Activated CD4-positive, CD25-positive, alpha-beta regulatory T cell treated with anti-CD3 and anti-CD28 coated beads, Interleukin-2, amount 50 U/mL, for 24 hours (primary cell): ENCODE results near the gene KRT72.
A peak's percentile ranks its signal among the peaks of the same experiment; 100 is the strongest.

ENCODE experiments used
- ATAC-seq, 2 donors: fragments of 150-1000 bp; cut with Tn5 transposase; one replicate each; pipeline ENCODE4 v1.10.0; 2021; ENCODE audit warnings: mild to moderate bottlenecking in 1 of 2, moderate library complexity in 1 of 2

KRT72 gene

GRCh38 chr12:52600941-52601481 is at the start of gene KRT72:
Gene KRT72, minus strand, starts transcription at chr12:52601463. Its CDS starts 11 bp downstream, at chr12:52601452.
- no peak for ATAC-seq

- ATAC-seq, result no peak
These were observed 49.3 kb upstream of the KRT72 start for GRCh38 chr12:52650520-52651081.

GRCh38 chr12:52649066-52649465 is 47.8 kb upstream of the KRT72 start:
- ATAC-seq, result no peak

- ATAC-seq, result no peak
These were observed 46.8 kb upstream of the KRT72 start for GRCh38 chr12:52648012-52648550.

GRCh38 chr12:52647601-52648000 is 46.3 kb upstream of the KRT72 start:
- no peak for ATAC-seq

- ATAC-seq, result no peak
These were observed 45.4 kb upstream of the KRT72 start for GRCh38 chr12:52646613-52647012.

- no peak for ATAC-seq
These were observed 44.7 kb upstream of the KRT72 start for GRCh38 chr12:52645982-52646381.

- peak; percentile 39 to 48 for ATAC-seq
These were observed 44.0 kb upstream of the KRT72 start for GRCh38 chr12:52645120-52645761.

- ATAC-seq, result no peak
These were observed 42.8 kb upstream of the KRT72 start for GRCh38 chr12:52644078-52644415.

- no peak for ATAC-seq
These were observed 42.2 kb upstream of the KRT72 start for GRCh38 chr12:52643233-52644077.

GRCh38 chr12:52641468-52641867 is 40.2 kb upstream of the KRT72 start:
- ATAC-seq, result no peak

- ATAC-seq, result no peak
These were observed 36.0 kb upstream of the KRT72 start for GRCh38 chr12:52637299-52637698.

GRCh38 chr12:52636592-52637258 is 35.5 kb upstream of the KRT72 start:
- ATAC-seq, result no peak

- no peak for ATAC-seq
These were observed 34.9 kb upstream of the KRT72 start for GRCh38 chr12:52636189-52636588.

GRCh38 chr12:52634266-52635056 is 33.2 kb upstream of the KRT72 start:
- no peak for ATAC-seq

GRCh38 chr12:52633383-52633782 is 32.1 kb upstream of the KRT72 start:
- ATAC-seq, result no peak

GRCh38 chr12:52632656-52633055 is 31.4 kb upstream of the KRT72 start:
- no peak for ATAC-seq

GRCh38 chr12:52631676-52632459 is 30.6 kb upstream of the KRT72 start:
- no peak for ATAC-seq

GRCh38 chr12:52631264-52631663 is 30.0 kb upstream of the KRT72 start:
- no peak for ATAC-seq

GRCh38 chr12:52630599-52631200 is 29.4 kb upstream of the KRT72 start:
- no peak for ATAC-seq

GRCh38 chr12:52630008-52630500 is 28.8 kb upstream of the KRT72 start:
- no peak for ATAC-seq
